Liver (tissue), 9 donors: ENCODE data around the gene SLC35F2. TPM values are rescaled to one million over a fixed set of nuclear protein-coding genes. Genes with fewer than 3 reads are reported as not detected.
"Not testable (repeated sequence)": the region's sequence is repeated elsewhere in the genome, so short reads cannot be mapped to it uniquely, and the experiment has no call there.

ENCODE experiments used
- DNase-seq: peaks from one replicate; pipeline ENCODE4 v3.0.0-alpha.2; 2017; ENCODE audit warnings: low spot score
- H3K27ac ChIP-seq, 2 donors: one replicate each; pipeline ENCODE4 v1.7.0; 2013; ENCODE audit warnings: inconsistent platforms in 2 of 2, low read length in 2 of 2, control low read depth in 1 of 2, low read depth in 1 of 2, mild to moderate bottlenecking in 1 of 2
- H3K27me3 ChIP-seq, 4 donors: one replicate each; pipeline versions ENCODE4 v1.6.1 to v1.7.0; 2013; ENCODE audit warnings: low read length in 3 of 4, inconsistent platforms in 1 of 4, mild to moderate bottlenecking in 1 of 4, moderate library complexity in 1 of 4; ENCODE audit not compliant: control insufficient read depth in 4 of 4, insufficient read depth in 4 of 4
- H3K36me3 ChIP-seq, 4 donors: one replicate each; pipeline versions ENCODE4 v1.6.1 to v1.7.0; 2013; ENCODE audit warnings: low read length in 3 of 4, mild to moderate bottlenecking in 3 of 4, low read depth in 1 of 4, moderate library complexity in 1 of 4; ENCODE audit not compliant: control insufficient read depth in 4 of 4, insufficient read depth in 3 of 4
- H3K4me1 ChIP-seq, 4 donors: one replicate each; pipeline versions ENCODE4 v1.6.1 to v1.7.0; 2013; ENCODE audit warnings: low read length in 3 of 4, mild to moderate bottlenecking in 3 of 4, moderate library complexity in 1 of 4; ENCODE audit not compliant: control insufficient read depth in 4 of 4, insufficient read depth in 4 of 4
- H3K4me3 ChIP-seq, 3 donors: one replicate each; pipeline versions ENCODE4 v1.6.1 to v1.7.0; 2013; ENCODE audit warnings: low read length in 3 of 3, control low read depth in 1 of 3, low read depth in 1 of 3, mild to moderate bottlenecking in 1 of 3
- H3K9ac ChIP-seq, 2 donors: one replicate each; pipeline ENCODE4 v1.7.0; 2013; ENCODE audit warnings: low read length in 2 of 2, mild to moderate bottlenecking in 2 of 2, moderate library complexity in 2 of 2, control low read depth in 1 of 2, low read depth in 1 of 2
- H3K9me3 ChIP-seq, 4 donors: one replicate each; pipeline versions ENCODE4 v1.6.1 to v1.7.0; 2013; ENCODE audit warnings: low read length in 3 of 4; ENCODE audit not compliant: control insufficient read depth in 4 of 4
- ATF3 ChIP-seq: IDR thresholded peaks from 2 replicates; pipeline ENCODE4 v1.6.1; 2016; ENCODE audit warnings: antibody characterized with exemption
- CTCF ChIP-seq: fragments of 150-350 bp; IDR thresholded peaks from 2 replicates; pipeline ENCODE4 v1.5.1; 2017; ENCODE audit warnings: improper control_type of control experiment, low read depth, low read length; ENCODE audit not compliant: missing input control
- EGR1 ChIP-seq, 2 donors: IDR thresholded peaks; 2 replicates each; pipeline ENCODE4 v1.6.1; 2016 to 2018; ENCODE audit warnings: antibody characterized with exemption in 2 of 2, low read depth in 2 of 2
- FOXA1 ChIP-seq: IDR thresholded peaks from 2 replicates; pipeline ENCODE4 v1.6.1; 2016; ENCODE audit warnings: antibody characterized with exemption
- FOXA2 ChIP-seq: IDR thresholded peaks from 2 replicates; pipeline ENCODE4 v1.6.1; 2016; ENCODE audit warnings: antibody characterized with exemption
- GABPA ChIP-seq, 2 donors: IDR thresholded peaks in 1 of 2; conservative IDR thresholded peaks in 1 of 2; 2 replicates each; pipeline ENCODE4 v1.6.1; 2016; ENCODE audit warnings: antibody characterized with exemption in 2 of 2, mild to moderate bottlenecking in 1 of 2, moderate library complexity in 1 of 2
- HNF4G ChIP-seq: IDR thresholded peaks from 2 replicates; pipeline ENCODE4 v1.6.1; 2016; ENCODE audit warnings: antibody characterized with exemption
- MAX ChIP-seq: IDR thresholded peaks from 2 replicates; pipeline ENCODE4 v1.6.1; 2016; ENCODE audit warnings: antibody characterized with exemption
- NR2F2 ChIP-seq: IDR thresholded peaks from 2 replicates; pipeline ENCODE4 v1.6.1; 2016; ENCODE audit warnings: antibody characterized with exemption
- RAD21 ChIP-seq, 2 donors: IDR thresholded peaks; 2 replicates each; pipeline ENCODE4 v1.6.1; 2016; ENCODE audit warnings: antibody characterized with exemption in 2 of 2, mild to moderate bottlenecking in 2 of 2
- REST ChIP-seq: IDR thresholded peaks from 2 replicates; pipeline ENCODE4 v1.6.1; 2016; ENCODE audit warnings: antibody characterized with exemption, mild to moderate bottlenecking
- RXRA ChIP-seq, 2 donors: IDR thresholded peaks; 2 replicates each; pipeline ENCODE4 v1.6.1; 2017 to 2018; ENCODE audit warnings: antibody characterized with exemption in 2 of 2, mild to moderate bottlenecking in 1 of 2
- SP1 ChIP-seq: IDR thresholded peaks from 2 replicates; pipeline ENCODE4 v1.6.1; 2018; ENCODE audit warnings: antibody characterized with exemption, mild to moderate bottlenecking
- TAF1 ChIP-seq: conservative IDR thresholded peaks from 2 replicates; pipeline ENCODE4 v1.6.1; 2016; ENCODE audit warnings: antibody characterized with exemption, mild to moderate bottlenecking
- YY1 ChIP-seq: IDR thresholded peaks from 2 replicates; pipeline ENCODE4 v1.6.1; 2016; ENCODE audit warnings: antibody characterized with exemption, mild to moderate bottlenecking
- ZBTB33 ChIP-seq: IDR thresholded peaks from 2 replicates; pipeline ENCODE4 v1.6.1; 2016; ENCODE audit warnings: antibody characterized with exemption
- WGBS: extraction: QIAGEN DNeasy Blood & Tissue Kit; methylation state at CpG from one replicate; pipeline ENCODE4 v1.1.7; 2013; 5-methylcytosine and 5-hydroxymethylcytosine counted together
- polyA plus RNA-seq, 2 donors: library from polyadenylated mRNA; stranded (reverse) in 1 of 2; unstranded in 1 of 2; fragments of 200-250 nt in 1 of 2; fragments of >200 nt in 1 of 2; fragmentation: Nextera tagmentation in 1 of 2; extraction: Ambion mirVana in 1 of 2; gene quantifications; one replicate each; pipeline versions ENCODE4 v1.2.1 to v1.2.3, GENCODE V29; 2013 to 2015
- total RNA-seq, 2 donors: library from RNA; depleted of rRNA; stranded (reverse); fragments of >200 nt; gene quantifications; one replicate each; pipeline ENCODE4 v1.2.3, GENCODE V29; 2014
- donor health status: healthy.
- donor health status: healthy.
- donor health status: healthy.
- donor health status: healthy.
- donor health status: healthy.

The SLC35F2 gene
- total and polyA plus RNA-seq, 4 donors, result 0.14 to 1.4 (median 0.56) TPM

- no peak for TF ChIP-seq TAF1
Observed at GRCh38 chr11:107898270-107898669, 39.7 kb upstream of the SLC35F2 start (continued).

GRCh38 chr11:107882095-107882820 is 23.7 kb upstream of the SLC35F2 start:
- no peak for TF ChIP-seq GABPA (IDR thresholded peaks at IDR 0.05 in 1 of 2, conservative IDR thresholded peaks at IDR 0.05 in 1 of 2)
- no peak for TF ChIP-seq YY1
- H3K27ac ChIP-seq, result no peak overlapping the region
- DNase-seq, result no peak

GRCh38 chr11:107881471-107881870 is 22.9 kb upstream of the SLC35F2 start:
- H3K9ac ChIP-seq, H3K36me3 ChIP-seq, H3K4me3 ChIP-seq, H3K27ac ChIP-seq, H3K9me3 ChIP-seq, H3K4me1 ChIP-seq, H3K27me3 ChIP-seq, DNase-seq: not testable (repeated sequence)
- 90% methylated on average over 9 of the region's 9 CpGs for WGBS

More at GRCh38 chr11:107882095-107882820, 23.7 kb upstream of the SLC35F2 start:
- H3K9ac ChIP-seq, result no peak overlapping the region
- 94% methylated on average over 3 of the region's 3 CpGs for WGBS
- H3K27me3 ChIP-seq, result no peaks in the 10 kb centered on the region
- H3K36me3 ChIP-seq, result no peaks in the 10 kb centered on the region
- H3K9me3 ChIP-seq, result peaks cover 0 to 4% (median 1%) of the 10 kb centered on the region in 4 donors
- H3K4me3 ChIP-seq, result no peak overlapping the region
- no peaks in the 10 kb centered on the region for H3K4me1 ChIP-seq

- no peak for DNase-seq
- Histone ChIP-seq H3K4me1 (no peaks in the 10 kb centered on the region), H3K9me3 (peaks cover 0 to 4% (median 1%) of the 10 kb centered on the region in 4 donors), H3K27me3 (no peaks in the 10 kb centered on the region), H3K36me3 (no peaks in the 10 kb centered on the region), H3K27ac (no peak overlapping the region), H3K9ac (no peak overlapping the region), H3K4me3 (no peak overlapping the region)
- TF ChIP-seq SP1 (no peak), YY1 (no peak), CTCF (no peak), HNF4G (no peak), FOXA2 (no peak), ZBTB33 (no peak), NR2F2 (no peak), REST (no peak), TAF1 (no peak), RXRA (IDR thresholded peaks at IDR 0.05) (no peak), RAD21 (IDR thresholded peaks at IDR 0.05) (no peak), ATF3 (no peak), EGR1 (IDR thresholded peaks at IDR 0.05; ENCODE audit: low read depth in 2 of 2) (no peak), GABPA (IDR thresholded peaks at IDR 0.05 in 1 of 2, conservative IDR thresholded peaks at IDR 0.05 in 1 of 2) (no peak), FOXA1 (no peak), MAX (no peak)
- WGBS, result 88% methylated on average over 2 of the region's 2 CpGs
Observed at GRCh38 chr11:107876141-107876540, 17.6 kb upstream of the SLC35F2 start.
